ENCODE measurements around the gene ADA.

The ADA gene

DNA sequence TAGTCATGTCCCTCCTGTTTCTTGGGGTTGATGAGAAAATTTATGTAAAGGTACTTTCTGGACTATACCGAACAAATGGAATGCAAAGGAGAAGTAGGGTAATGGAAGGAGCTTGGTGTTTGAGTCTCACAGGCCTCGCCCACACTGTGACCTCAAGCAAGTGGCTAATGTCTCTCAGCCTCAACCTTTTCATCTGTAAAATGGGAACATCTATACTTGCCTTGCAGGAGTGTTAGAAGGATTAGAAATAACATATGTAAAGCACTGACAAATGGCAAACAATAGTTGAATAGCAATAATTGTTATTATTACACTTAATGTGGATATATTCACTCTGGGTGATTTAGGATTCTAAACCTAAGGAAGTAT, 78.0 kb downstream of the ADA start:
- no peak for DNase-seq

DNA sequence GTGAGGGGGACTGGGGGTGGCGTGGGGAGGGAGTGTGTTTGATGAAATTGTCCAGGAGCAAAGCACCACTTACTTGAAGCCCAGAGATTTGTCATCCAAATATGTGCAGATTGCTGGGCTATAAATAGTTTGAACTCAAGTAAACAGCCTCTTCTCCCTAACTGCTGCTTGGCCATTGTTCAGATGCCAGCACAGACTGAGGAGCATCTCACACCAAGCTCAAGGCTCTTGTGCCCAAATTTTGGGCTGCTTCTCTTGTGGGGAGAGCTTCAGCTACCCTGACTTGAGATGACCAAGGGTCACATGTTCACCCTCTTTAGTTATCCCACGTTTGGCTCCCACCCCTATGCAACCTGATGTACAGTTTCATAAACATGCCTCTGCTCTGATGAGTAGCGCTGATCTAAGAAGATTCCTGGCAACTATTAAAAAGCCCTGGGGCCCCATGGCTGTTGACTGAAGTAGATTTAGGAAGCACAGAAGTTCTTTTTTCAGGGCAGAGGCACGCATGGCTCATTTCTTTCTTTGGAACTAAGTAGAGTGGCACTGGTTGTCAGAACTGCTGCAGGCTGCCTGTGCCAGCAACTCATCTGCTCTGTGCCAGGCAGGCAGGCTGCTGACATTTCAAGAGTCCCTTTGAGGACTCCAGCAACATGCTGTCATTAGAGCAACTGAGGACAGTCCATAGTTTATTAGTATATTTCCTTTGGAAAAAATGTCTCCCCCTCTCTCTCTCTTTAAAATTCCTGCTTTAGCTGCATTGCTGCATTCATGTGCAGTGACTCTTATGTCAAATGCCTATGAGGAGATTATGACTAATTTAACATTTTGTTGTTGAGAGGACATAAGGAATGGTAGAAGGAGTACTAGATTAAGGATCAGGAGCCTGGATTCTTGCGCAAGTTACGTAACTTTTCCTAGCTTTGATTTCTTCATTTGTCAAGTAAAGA, 78.7 kb downstream of the ADA start:
- DNase-seq: no peak

DNA sequence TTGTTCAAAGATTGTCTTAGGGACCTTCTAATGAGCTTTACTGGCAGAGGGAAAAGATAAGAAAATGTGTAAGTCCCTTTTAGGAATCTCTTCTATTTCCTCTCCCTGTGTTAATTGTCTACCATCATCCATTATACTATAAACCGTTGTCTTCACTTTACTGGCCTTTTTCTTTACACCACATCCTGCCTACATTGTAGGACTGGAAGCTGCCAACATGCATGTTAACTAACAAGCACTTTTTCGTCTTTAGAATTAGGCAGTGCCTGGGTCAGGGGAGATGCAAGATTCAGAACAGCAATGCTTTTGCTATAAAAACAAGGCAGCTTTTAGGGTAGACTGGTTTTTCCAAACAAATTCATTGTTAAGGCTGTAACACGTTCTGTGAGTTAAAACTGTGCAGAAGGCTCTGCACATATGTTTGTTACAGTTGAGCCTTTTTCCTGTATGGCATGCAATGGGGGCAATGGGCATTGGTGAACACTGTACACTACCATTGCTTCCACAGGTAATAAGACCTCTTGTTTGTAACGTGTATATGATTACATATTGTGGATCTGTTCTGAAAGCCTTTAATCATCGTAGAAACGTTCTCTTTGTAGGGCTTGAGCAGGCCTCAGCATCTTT, 80.0 kb downstream of the ADA start:
- no peak for DNase-seq

DNA sequence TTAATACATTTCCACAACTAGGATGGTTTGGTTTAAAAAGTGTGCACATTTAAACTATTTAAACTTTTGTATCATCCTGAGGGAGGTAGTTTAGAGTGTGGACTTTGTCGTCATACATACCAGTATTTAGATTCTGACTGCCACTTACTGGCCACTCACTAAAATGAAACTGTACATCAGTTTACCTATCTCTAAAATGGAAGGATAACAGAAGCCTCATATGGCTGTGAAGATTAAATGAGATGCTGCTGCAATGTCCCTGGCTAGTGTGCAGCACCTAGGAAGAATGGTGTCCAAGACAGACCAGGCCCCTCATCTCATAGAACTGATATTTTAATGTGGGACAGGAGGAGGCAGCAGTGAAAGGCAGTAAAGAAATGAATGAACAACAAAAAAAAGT, 81.1 kb downstream of the ADA start:
- no peak for DNase-seq
